Brain microvascular endothelial cell (primary cell): ENCODE measurements around the gene HMCES.

Source experiments
- DNase-seq: peaks from one replicate; pipeline ENCODE4 v3.0.0-alpha.2; 2020
- H3K27ac ChIP-seq: fragments of 250-450 bp; sonication (Bioruptor Pico); 2 replicates; pipeline ENCODE4 v1.5.1; 2020; ENCODE audit warnings: mild to moderate bottlenecking, moderate library complexity
- H3K27me3 ChIP-seq: fragments of 250-450 bp; sonication (Bioruptor Pico); replicated peaks from 2 replicates; pipeline ENCODE4 v1.5.1; 2020; ENCODE audit warnings: mild to moderate bottlenecking
- H3K36me3 ChIP-seq: fragments of 250-450 bp; sonication (Bioruptor Pico); replicated peaks from 2 replicates; pipeline ENCODE4 v1.5.1; 2020; ENCODE audit warnings: mild to moderate bottlenecking
- H3K4me3 ChIP-seq: 2 replicates; pipeline ENCODE4 v1.5.1; 2011; ENCODE audit warnings: low read depth, mild to moderate bottlenecking, control low read depth, low read length, moderate library complexity
- in situ Hi-C: cut with HindIII; loops from 2 replicates; pipeline ENCODE4 v1.10.0; 2017; ENCODE audit warnings: low sequenced_read_pairs, low pct_ligation_motif_present
- TF ChIP-seq, protein P1 (sequence below): IDR thresholded peaks from 2 replicates; pipeline ENCODE4 v1.5.1; 2011; ENCODE audit warnings: low read depth, mild to moderate bottlenecking, moderate library complexity, low read length, control low read depth, inconsistent platforms; ENCODE audit errors: missing control alignments

HMCES gene

DNA sequence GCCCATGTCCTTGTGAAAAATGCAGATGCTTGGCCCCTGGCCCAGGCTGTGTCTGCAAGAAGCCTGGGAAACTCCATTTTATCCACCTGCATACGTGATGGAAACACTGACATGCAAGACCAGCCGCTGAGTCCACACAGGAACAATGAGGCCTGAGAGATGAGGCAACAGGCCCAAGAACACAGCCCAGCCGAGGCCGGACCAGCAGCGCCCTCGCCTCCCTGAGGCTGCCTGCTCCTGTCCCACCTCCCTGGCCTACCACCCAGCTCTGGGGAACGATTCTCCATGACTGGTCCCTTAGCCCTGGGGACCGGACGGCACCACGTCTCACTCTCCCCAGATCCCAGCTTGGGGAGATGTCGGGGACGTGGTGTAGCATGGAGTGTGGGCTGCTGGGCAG is 47.5 kb downstream of the HMCES start:
- H3K27ac ChIP-seq, result no peak overlapping the region
- DNase-seq, result no peak
- H3K27me3 ChIP-seq, result no peaks in the 10 kb centered on the region
- in situ Hi-C loops, result no loop called here
- H3K36me3 ChIP-seq, result no peaks in the 10 kb centered on the region
- H3K4me3 ChIP-seq, result no peak overlapping the region
- TF ChIP-seq, protein P1, sequence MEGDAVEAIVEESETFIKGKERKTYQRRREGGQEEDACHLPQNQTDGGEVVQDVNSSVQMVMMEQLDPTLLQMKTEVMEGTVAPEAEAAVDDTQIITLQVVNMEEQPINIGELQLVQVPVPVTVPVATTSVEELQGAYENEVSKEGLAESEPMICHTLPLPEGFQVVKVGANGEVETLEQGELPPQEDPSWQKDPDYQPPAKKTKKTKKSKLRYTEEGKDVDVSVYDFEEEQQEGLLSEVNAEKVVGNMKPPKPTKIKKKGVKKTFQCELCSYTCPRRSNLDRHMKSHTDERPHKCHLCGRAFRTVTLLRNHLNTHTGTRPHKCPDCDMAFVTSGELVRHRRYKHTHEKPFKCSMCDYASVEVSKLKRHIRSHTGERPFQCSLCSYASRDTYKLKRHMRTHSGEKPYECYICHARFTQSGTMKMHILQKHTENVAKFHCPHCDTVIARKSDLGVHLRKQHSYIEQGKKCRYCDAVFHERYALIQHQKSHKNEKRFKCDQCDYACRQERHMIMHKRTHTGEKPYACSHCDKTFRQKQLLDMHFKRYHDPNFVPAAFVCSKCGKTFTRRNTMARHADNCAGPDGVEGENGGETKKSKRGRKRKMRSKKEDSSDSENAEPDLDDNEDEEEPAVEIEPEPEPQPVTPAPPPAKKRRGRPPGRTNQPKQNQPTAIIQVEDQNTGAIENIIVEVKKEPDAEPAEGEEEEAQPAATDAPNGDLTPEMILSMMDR, result no peak

DNA sequence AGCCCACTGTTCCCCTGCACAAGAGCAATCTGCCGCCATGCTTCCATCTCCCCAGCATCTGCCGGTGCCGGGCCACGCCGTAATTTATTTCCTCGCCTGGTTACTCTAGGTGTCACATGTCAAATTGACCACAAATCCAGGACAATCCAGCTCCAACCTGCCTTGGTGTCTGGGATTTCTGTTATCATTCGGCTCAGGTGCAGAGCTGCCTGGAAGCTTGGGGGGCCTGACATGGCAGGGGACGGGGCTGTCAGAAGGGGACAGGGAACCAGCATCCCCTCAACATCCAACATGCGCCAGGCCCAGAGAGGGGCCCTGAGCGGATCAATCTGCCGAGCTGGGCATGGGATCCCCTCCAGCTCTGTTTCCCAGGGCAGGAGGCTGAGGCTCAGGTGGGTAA is 47.9 kb downstream of the HMCES start:
- Histone ChIP-seq H3K27ac (no peak overlapping the region), H3K36me3 (no peaks in the 10 kb centered on the region), H3K4me3 (no peak overlapping the region), H3K27me3 (no peaks in the 10 kb centered on the region)
- in situ Hi-C loops, result no loop called here
- TF ChIP-seq, protein P1, result no peak
- DNase-seq, result no peak

DNA sequence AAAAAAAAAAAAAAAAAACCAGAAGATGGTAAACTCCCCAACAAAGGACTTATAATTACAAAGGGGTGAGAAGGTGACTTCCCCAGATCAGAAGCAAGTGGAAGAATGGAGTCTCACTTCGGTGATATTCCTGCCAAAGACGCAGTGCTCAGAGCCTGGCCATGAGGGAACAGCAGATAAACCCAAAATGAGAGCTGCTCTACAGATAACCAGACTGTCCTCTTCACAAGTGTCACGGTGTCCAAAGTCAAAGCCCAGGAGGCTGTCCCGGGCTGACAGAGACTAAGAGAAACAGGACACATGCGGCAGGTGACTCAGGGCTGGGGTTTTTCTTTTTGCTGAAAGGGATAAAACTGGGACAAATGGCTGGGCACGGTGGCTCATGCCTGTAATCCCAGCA is 48.8 kb downstream of the HMCES start:
- Histone ChIP-seq H3K4me3 (no peak overlapping the region), H3K27me3 (no peaks in the 10 kb centered on the region), H3K36me3 (no peaks in the 10 kb centered on the region), H3K27ac (no peak overlapping the region)
- TF ChIP-seq, protein P1, result no peak
- DNase-seq, result no peak
- in situ Hi-C loops, result no loop called here

DNA sequence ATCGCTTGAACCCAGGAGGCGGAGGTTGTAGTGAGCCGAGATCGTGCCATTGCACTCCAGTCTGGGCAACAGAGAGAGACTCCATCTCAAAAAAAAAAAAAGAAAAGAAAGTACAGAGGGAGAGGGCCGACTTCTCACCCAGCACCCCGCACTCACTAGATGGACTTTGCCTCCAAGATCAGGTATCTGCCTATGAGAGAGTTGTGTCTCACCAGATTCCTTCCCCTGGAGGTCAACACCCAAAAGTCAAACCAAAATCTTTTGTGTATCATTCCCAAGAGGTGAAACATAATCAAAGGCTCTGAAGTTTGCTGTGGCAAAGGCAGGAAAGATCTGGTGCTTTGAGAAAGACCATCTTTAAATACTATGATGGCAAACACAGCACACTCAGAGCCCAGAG is 51.2 kb downstream of the HMCES start:
- in situ Hi-C loops, result no loop called here
- TF ChIP-seq, protein P1, result no peak
- DNase-seq, result no peak
- no peak overlapping the region for H3K27ac ChIP-seq
- no peak overlapping the region for H3K4me3 ChIP-seq
- no peaks in the 10 kb centered on the region for H3K27me3 ChIP-seq
- H3K36me3 ChIP-seq, result no peaks in the 10 kb centered on the region

DNA sequence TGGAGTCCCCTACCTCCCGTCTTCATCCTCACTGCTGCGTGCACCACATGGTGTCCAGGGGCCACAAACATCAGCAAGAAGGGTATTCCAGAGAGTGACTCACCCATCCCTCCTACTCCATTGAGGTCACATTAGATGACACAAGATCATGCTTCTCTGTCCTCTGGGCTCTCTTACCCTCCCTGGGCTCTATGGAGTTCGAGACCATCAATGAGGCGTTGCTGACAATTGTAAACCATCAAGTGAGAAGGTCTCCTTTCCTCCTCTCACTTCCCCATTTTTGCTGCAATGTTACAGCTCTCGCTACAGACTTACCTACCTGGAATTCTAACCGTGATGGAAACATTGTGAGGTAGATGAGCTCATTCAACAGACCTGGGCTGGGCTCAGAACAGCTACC is 51.7 kb downstream of the HMCES start:
- no peak for DNase-seq
- Histone ChIP-seq H3K27me3 (no peaks in the 10 kb centered on the region), H3K27ac (no peak overlapping the region), H3K36me3 (no peaks in the 10 kb centered on the region), H3K4me3 (no peak overlapping the region)
- in situ Hi-C loops, result no loop called here
- TF ChIP-seq, protein P1, result no peak

DNA sequence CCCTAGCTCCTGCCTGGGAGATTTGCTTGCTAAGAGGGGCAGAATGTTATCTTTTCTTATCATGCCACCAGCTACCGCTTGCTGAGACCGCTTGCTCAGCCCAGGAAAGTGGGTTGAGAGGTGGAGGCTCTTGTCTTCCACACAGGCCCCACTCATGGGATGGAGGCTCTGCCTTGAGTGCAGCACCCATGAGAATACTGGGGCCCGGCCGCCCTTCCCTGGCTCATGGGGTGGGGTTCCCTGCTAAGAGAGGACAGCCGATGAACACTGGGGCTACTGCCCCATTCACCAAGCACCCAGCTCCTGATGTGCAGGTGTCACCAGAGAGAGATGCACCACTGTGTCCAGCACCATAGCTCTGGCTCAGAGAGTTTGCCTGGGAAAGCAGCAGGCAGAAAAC is 55.2 kb downstream of the HMCES start:
- no peak overlapping the region for H3K4me3 ChIP-seq
- no peak for DNase-seq

More for the DNA sequence above, 55.2 kb downstream of the HMCES start:
- in situ Hi-C loops, result no loop called here
- Histone ChIP-seq H3K27ac (no peak overlapping the region), H3K36me3 (no peaks in the 10 kb centered on the region), H3K27me3 (no peaks in the 10 kb centered on the region)
- TF ChIP-seq, protein P1, result no peak
